Activated CD8-positive, alpha-beta memory T cell treated with anti-CD3 and anti-CD28 coated beads, Interleukin-2, amount 10 ng/mL, durations not matched to agents 7 days and 5 days (primary cell): Measurements from ENCODE around the gene SOX11. TPM values are rescaled to one million over a fixed set of nuclear protein-coding genes. Genes with fewer than 3 reads are reported as not detected.

Experiments used
- ATAC-seq: fragments of 150-1000 bp; cut with Tn5 transposase; one replicate; pipeline ENCODE4 v1.10.0; 2021; ENCODE audit warnings: moderate library complexity
- CTCF ChIA-PET: fragments of 350-600 bp; sonication (Branson Sonifier 250); formaldehyde crosslinking; loops from one replicate; lab custom pipeline; 2021; ENCODE audit warnings: antibody characterized with exemption; lab: Charles Lee
- DNase-seq: peaks from one replicate; pipeline ENCODE4 v3.0.0-alpha.2; 2020
- H3K27ac Mint-ChIP-seq: one replicate; pipeline ENCODE4 v1.8.0; 2021; ENCODE audit warnings: mild to moderate bottlenecking, mixed read lengths
- H3K27me3 Mint-ChIP-seq: one replicate; pipeline ENCODE4 v1.8.0; 2021; ENCODE audit warnings: mixed read lengths
- H3K36me3 Mint-ChIP-seq: one replicate; pipeline ENCODE4 v1.8.0; 2021; ENCODE audit warnings: mild to moderate bottlenecking, mixed read lengths
- H3K4me1 Mint-ChIP-seq: one replicate; pipeline ENCODE4 v1.8.0; 2021; ENCODE audit warnings: mixed read lengths
- H3K4me3 Mint-ChIP-seq: one replicate; pipeline ENCODE4 v1.8.0; 2021; ENCODE audit warnings: mild to moderate bottlenecking, moderate library complexity, mixed read lengths
- H3K9me3 Mint-ChIP-seq: one replicate; pipeline ENCODE4 v1.8.0; 2022; ENCODE audit warnings: low read depth, mixed read lengths
- total RNA-seq, 2 experiments: library from RNA; stranded (reverse); gene quantifications; one replicate each; pipeline ENCODE4 v1.2.3, GENCODE V29; 2021

Gene SOX11
- total RNA-seq, 2 experiments from 2014 or later = not detected

GRCh38 chr2:5696404-5696944 is 4.3 kb downstream of the SOX11 start:
- no peak for DNase-seq
- Mint-ChIP-seq H3K27ac (no peak overlapping the region), H3K4me1 (peaks cover 7% of the 10 kb centered on the region), H3K27me3 (peaks cover 54% of the 10 kb centered on the region), H3K36me3 (peaks cover 11% of the 10 kb centered on the region), H3K9me3 (no peaks in the 10 kb centered on the region), H3K4me3 (no peak overlapping the region)
- CTCF ChIA-PET = no interaction called here
- no peak for ATAC-seq

GRCh38 chr2:5696945-5697521 is 4.8 kb downstream of the SOX11 start:
- CTCF ChIA-PET = no interaction called here
- DNase-seq (no peak), ATAC-seq (no peak)
- peaks cover 11% of the 10 kb centered on the region for H3K36me3 Mint-ChIP-seq
- no peak overlapping the region for H3K27ac Mint-ChIP-seq
- H3K9me3 Mint-ChIP-seq = no peaks in the 10 kb centered on the region
- no peak overlapping the region for H3K4me3 Mint-ChIP-seq
- H3K27me3 Mint-ChIP-seq = peaks cover 53% of the 10 kb centered on the region
- peaks cover 7% of the 10 kb centered on the region for H3K4me1 Mint-ChIP-seq

GRCh38 chr2:5697562-5697961 is 5.4 kb downstream of the SOX11 start:
- H3K9me3 Mint-ChIP-seq = no peaks in the 10 kb centered on the region
- no peak overlapping the region for H3K4me3 Mint-ChIP-seq
- H3K36me3 Mint-ChIP-seq = peaks cover 11% of the 10 kb centered on the region
- peaks cover 7% of the 10 kb centered on the region for H3K4me1 Mint-ChIP-seq
- no peak overlapping the region for H3K27ac Mint-ChIP-seq
- ATAC-seq (no peak), DNase-seq (no peak)
- H3K27me3 Mint-ChIP-seq = peaks cover 50% of the 10 kb centered on the region
- CTCF ChIA-PET = no interaction called here

GRCh38 chr2:5698134-5698533 is 6.0 kb downstream of the SOX11 start:
- DNase-seq (no peak), ATAC-seq (no peak)
- Mint-ChIP-seq H3K27ac (no peak overlapping the region), H3K4me3 (no peak overlapping the region), H3K9me3 (no peaks in the 10 kb centered on the region), H3K36me3 (peaks cover 9% of the 10 kb centered on the region), H3K27me3 (peaks cover 46% of the 10 kb centered on the region), H3K4me1 (peaks cover 4% of the 10 kb centered on the region)
- CTCF ChIA-PET = no interaction called here

- H3K27me3 Mint-ChIP-seq = peaks cover 30% of the 10 kb centered on the region
- H3K27ac Mint-ChIP-seq = no peak overlapping the region
- ATAC-seq (no peak), DNase-seq (no peak)
- CTCF ChIA-PET = interaction anchor here (0.7 kb wide), 1 partner anchor 150 kb away, joined by 3 read pairs; no protein-coding TSS in a partner anchor
- H3K9me3 Mint-ChIP-seq = no peaks in the 10 kb centered on the region
- H3K4me1 Mint-ChIP-seq = peaks cover 2% of the 10 kb centered on the region
- peaks cover 5% of the 10 kb centered on the region for H3K36me3 Mint-ChIP-seq
- no peak overlapping the region for H3K4me3 Mint-ChIP-seq
These were observed 7.8 kb downstream of the SOX11 start for GRCh38 chr2:5699963-5700362.

- Mint-ChIP-seq H3K36me3 (peaks cover 4% of the 10 kb centered on the region), H3K27ac (no peak overlapping the region), H3K27me3 (peaks cover 24% of the 10 kb centered on the region)
These were observed 8.4 kb downstream of the SOX11 start for GRCh38 chr2:5700551-5700950.

GRCh38 chr2:5701266-5701665 is 9.1 kb downstream of the SOX11 start:
- H3K36me3 Mint-ChIP-seq = peaks cover 2% of the 10 kb centered on the region

More at GRCh38 chr2:5700551-5700950, 8.4 kb downstream of the SOX11 start:
- no peaks in the 10 kb centered on the region for H3K9me3 Mint-ChIP-seq
- CTCF ChIA-PET = interaction anchor here (0.7 kb wide), 1 partner anchor 151 kb away, joined by 3 read pairs; no protein-coding TSS in a partner anchor
- no peak for DNase-seq
- peaks cover 2% of the 10 kb centered on the region for H3K4me1 Mint-ChIP-seq
- no peak for ATAC-seq
- no peak overlapping the region for H3K4me3 Mint-ChIP-seq

GRCh38 chr2:5703166-5703565 is 11.0 kb downstream of the SOX11 start:
- CTCF ChIA-PET = no interaction called here
- Mint-ChIP-seq H3K4me3 (no peak overlapping the region), H3K36me3 (no peaks in the 10 kb centered on the region), H3K9me3 (no peaks in the 10 kb centered on the region), H3K27ac (no peak overlapping the region), H3K4me1 (no peaks in the 10 kb centered on the region), H3K27me3 (peaks cover 7% of the 10 kb centered on the region)
- DNase-seq = no peak
- ATAC-seq = no peak

More at GRCh38 chr2:5701266-5701665, 9.1 kb downstream of the SOX11 start:
- Mint-ChIP-seq H3K9me3 (no peaks in the 10 kb centered on the region), H3K4me3 (no peak overlapping the region), H3K27ac (no peak overlapping the region), H3K4me1 (no peaks in the 10 kb centered on the region), H3K27me3 (peaks cover 18% of the 10 kb centered on the region)
- ATAC-seq (no peak), DNase-seq (no peak)
- CTCF ChIA-PET = no interaction called here

- no peak overlapping the region for H3K27ac Mint-ChIP-seq
- no peaks in the 10 kb centered on the region for H3K9me3 Mint-ChIP-seq
- no peaks in the 10 kb centered on the region for H3K36me3 Mint-ChIP-seq
- no peaks in the 10 kb centered on the region for H3K27me3 Mint-ChIP-seq
- CTCF ChIA-PET = interaction anchor here (0.6 kb wide), 1 partner anchor 70 kb away, joined by 3 read pairs; no protein-coding TSS in a partner anchor
- ATAC-seq = no peak
- no peaks in the 10 kb centered on the region for H3K4me1 Mint-ChIP-seq
- no peak overlapping the region for H3K4me3 Mint-ChIP-seq
- DNase-seq = no peak
These were observed 13.3 kb downstream of the SOX11 start for GRCh38 chr2:5705490-5705889.

GRCh38 chr2:5706717-5707455 is 14.7 kb downstream of the SOX11 start:
- Mint-ChIP-seq H3K27me3 (no peaks in the 10 kb centered on the region), H3K4me1 (no peaks in the 10 kb centered on the region), H3K9me3 (no peaks in the 10 kb centered on the region), H3K27ac (no peak overlapping the region), H3K4me3 (no peak overlapping the region), H3K36me3 (no peaks in the 10 kb centered on the region)
- no peak for DNase-seq
- CTCF ChIA-PET = no interaction called here
- ATAC-seq = no peak

- H3K9me3 Mint-ChIP-seq = no peaks in the 10 kb centered on the region
- DNase-seq = no peak
- no peaks in the 10 kb centered on the region for H3K4me1 Mint-ChIP-seq
- no peaks in the 10 kb centered on the region for H3K27me3 Mint-ChIP-seq
- no peak overlapping the region for H3K4me3 Mint-ChIP-seq
- CTCF ChIA-PET = no interaction called here
- ATAC-seq = no peak
- no peak overlapping the region for H3K27ac Mint-ChIP-seq
- H3K36me3 Mint-ChIP-seq = no peaks in the 10 kb centered on the region
These were observed 18.4 kb downstream of the SOX11 start for GRCh38 chr2:5710615-5711014.

- H3K36me3 Mint-ChIP-seq = no peaks in the 10 kb centered on the region
- no peaks in the 10 kb centered on the region for H3K4me1 Mint-ChIP-seq
- ATAC-seq = no peak
- no peaks in the 10 kb centered on the region for H3K27me3 Mint-ChIP-seq
- no peak overlapping the region for H3K27ac Mint-ChIP-seq
- H3K9me3 Mint-ChIP-seq = no peaks in the 10 kb centered on the region
- CTCF ChIA-PET = no interaction called here
- H3K4me3 Mint-ChIP-seq = no peak overlapping the region
- no peak for DNase-seq
These were observed 20.9 kb downstream of the SOX11 start for GRCh38 chr2:5713101-5713500.

GRCh38 chr2:5719629-5720334 is 27.6 kb downstream of the SOX11 start:
- H3K4me1 Mint-ChIP-seq = no peaks in the 10 kb centered on the region
- peaks cover 11% of the 10 kb centered on the region for H3K9me3 Mint-ChIP-seq
- no peak overlapping the region for H3K27ac Mint-ChIP-seq
- no peaks in the 10 kb centered on the region for H3K27me3 Mint-ChIP-seq
- H3K36me3 Mint-ChIP-seq = no peaks in the 10 kb centered on the region
- ATAC-seq (no peak), DNase-seq (no peak)
- no peak overlapping the region for H3K4me3 Mint-ChIP-seq
- CTCF ChIA-PET = no interaction called here
